ENCODE data around the gene SLC35B2. TPM values are rescaled to one million over a fixed set of nuclear protein-coding genes. Genes with fewer than 3 reads are reported as not detected.

SLC35B2 gene
- total RNA-seq = 10 to 100 TPM; 42.7 to 52.2 TPM

DNA sequence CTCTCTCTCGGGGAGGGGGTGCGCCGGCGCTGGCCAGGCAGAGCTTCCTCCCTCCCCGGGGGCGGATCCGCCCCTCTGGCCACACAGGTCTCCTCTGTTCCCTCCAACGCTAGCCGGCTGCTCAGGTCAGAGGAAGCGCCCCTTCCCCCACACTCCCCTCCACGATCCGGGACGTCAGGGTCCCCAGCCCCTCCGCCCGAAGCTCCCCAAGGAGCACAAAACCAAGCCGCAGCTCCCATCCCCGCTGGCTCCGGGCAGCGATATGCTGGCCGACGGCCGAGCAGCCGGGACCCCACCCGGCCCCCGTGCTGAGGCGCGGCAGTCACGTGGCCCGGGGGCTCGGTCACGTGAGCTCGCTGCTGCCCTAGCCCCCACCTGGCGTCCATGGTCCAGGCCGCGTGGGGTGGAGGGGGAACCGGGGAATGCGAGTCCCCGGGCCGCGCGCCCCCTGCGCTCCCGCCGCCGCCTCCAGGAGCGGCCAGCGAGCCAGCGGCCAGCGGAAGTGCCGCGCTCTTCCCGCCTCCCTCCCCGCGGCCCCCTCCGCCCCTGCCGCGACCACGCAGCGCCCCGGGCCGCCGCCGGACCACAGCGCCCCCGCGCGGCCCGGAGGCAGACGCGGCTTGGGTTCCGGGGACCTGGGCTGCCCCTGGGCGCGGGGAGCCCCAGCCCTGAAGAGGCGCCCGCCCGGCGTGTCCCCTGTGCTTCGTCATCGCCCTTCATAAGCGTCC is at the start of gene SLC35B2:
Gene SLC35B2, minus strand, starts transcription at position 504 of the 728 bp plus-strand sequence. Its CDS starts 118 bp downstream, at position 386.
- Histone ChIP-seq H3K36me3 (peaks cover 17% of the 10 kb centered on the region), H3K27me3 (no peaks in the 10 kb centered on the region), H3K27ac (peak within 1 kb of the TSS; percentile 87), H3K9ac (ENCODE audit: low read depth in 2 of 2, low read length in 2 of 2) (peak within 1 kb of the TSS; percentile 88), H3K4me1 (peaks cover 13% of the 10 kb centered on the region), H3K9me3 (no peaks in the 10 kb centered on the region), H3K4me3 (peak within 1 kb of the TSS; percentile 78)
- intact Hi-C loops (cut with DNase I) = no loop called here
- peak; percentile 74 for DNase-seq
- TF ChIP-seq, protein P1, sequence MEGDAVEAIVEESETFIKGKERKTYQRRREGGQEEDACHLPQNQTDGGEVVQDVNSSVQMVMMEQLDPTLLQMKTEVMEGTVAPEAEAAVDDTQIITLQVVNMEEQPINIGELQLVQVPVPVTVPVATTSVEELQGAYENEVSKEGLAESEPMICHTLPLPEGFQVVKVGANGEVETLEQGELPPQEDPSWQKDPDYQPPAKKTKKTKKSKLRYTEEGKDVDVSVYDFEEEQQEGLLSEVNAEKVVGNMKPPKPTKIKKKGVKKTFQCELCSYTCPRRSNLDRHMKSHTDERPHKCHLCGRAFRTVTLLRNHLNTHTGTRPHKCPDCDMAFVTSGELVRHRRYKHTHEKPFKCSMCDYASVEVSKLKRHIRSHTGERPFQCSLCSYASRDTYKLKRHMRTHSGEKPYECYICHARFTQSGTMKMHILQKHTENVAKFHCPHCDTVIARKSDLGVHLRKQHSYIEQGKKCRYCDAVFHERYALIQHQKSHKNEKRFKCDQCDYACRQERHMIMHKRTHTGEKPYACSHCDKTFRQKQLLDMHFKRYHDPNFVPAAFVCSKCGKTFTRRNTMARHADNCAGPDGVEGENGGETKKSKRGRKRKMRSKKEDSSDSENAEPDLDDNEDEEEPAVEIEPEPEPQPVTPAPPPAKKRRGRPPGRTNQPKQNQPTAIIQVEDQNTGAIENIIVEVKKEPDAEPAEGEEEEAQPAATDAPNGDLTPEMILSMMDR (IDR thresholded peaks at IDR 0.05) = peak; percentile 48

GRCh38 chr6:44306710-44307109 is 49.4 kb upstream of the SLC35B2 start:
- TF ChIP-seq, protein P1 (IDR thresholded peaks at IDR 0.05) = no peak
- H3K9me3 ChIP-seq = no peaks in the 10 kb centered on the region
- H3K4me3 ChIP-seq = no peak overlapping the region
- no peak for DNase-seq
- H3K4me1 ChIP-seq = no peaks in the 10 kb centered on the region
- H3K27me3 ChIP-seq = no peaks in the 10 kb centered on the region
- intact Hi-C loops (cut with DNase I) = no loop called here
- H3K36me3 ChIP-seq = no peaks in the 10 kb centered on the region
- no peak overlapping the region for H3K9ac ChIP-seq (ENCODE audit: low read depth in 2 of 2, low read length in 2 of 2)
- no peak overlapping the region for H3K27ac ChIP-seq

GRCh38 chr6:44305200-44305725 is 47.9 kb upstream of the SLC35B2 start:
- no peak overlapping the region for H3K27ac ChIP-seq
- H3K4me1 ChIP-seq = no peaks in the 10 kb centered on the region
- H3K36me3 ChIP-seq = no peaks in the 10 kb centered on the region
- intact Hi-C loops (cut with DNase I) = loop anchor here (2.0 kb wide), 1 partner anchor 36 kb away; no protein-coding TSS in a partner anchor
- no peak for DNase-seq
- no peak overlapping the region for H3K9ac ChIP-seq (ENCODE audit: low read depth in 2 of 2, low read length in 2 of 2)
- H3K27me3 ChIP-seq = no peaks in the 10 kb centered on the region
- TF ChIP-seq, protein P1 (IDR thresholded peaks at IDR 0.05) = no peak
- H3K9me3 ChIP-seq = no peaks in the 10 kb centered on the region
- H3K4me3 ChIP-seq = no peak overlapping the region

- Histone ChIP-seq H3K4me3 (no peak overlapping the region), H3K27me3 (no peaks in the 10 kb centered on the region), H3K4me1 (no peaks in the 10 kb centered on the region), H3K36me3 (no peaks in the 10 kb centered on the region), H3K9ac (ENCODE audit: low read depth in 2 of 2, low read length in 2 of 2) (no peak overlapping the region), H3K9me3 (no peaks in the 10 kb centered on the region), H3K27ac (no peak overlapping the region)
- intact Hi-C loops (cut with DNase I) = loop anchor here (2.0 kb wide), 1 partner anchor 36 kb away; no protein-coding TSS in a partner anchor
- TF ChIP-seq, protein P1 (IDR thresholded peaks at IDR 0.05) = peak; percentile 72
- DNase-seq = no peak
Observed at GRCh38 chr6:44304282-44305199, 47.2 kb upstream of the SLC35B2 start.

GRCh38 chr6:44303842-44304241 is 46.5 kb upstream of the SLC35B2 start:
- Histone ChIP-seq H3K4me3 (no peak overlapping the region), H3K9me3 (no peaks in the 10 kb centered on the region), H3K4me1 (no peaks in the 10 kb centered on the region), H3K27me3 (no peaks in the 10 kb centered on the region), H3K9ac (ENCODE audit: low read depth in 2 of 2, low read length in 2 of 2) (no peak overlapping the region), H3K27ac (no peak overlapping the region), H3K36me3 (no peaks in the 10 kb centered on the region)
- TF ChIP-seq, protein P1 (IDR thresholded peaks at IDR 0.05) = no peak
- DNase-seq = no peak
- intact Hi-C loops (cut with DNase I) = loop anchor here (2.0 kb wide), 1 partner anchor 35 kb away; no protein-coding TSS in a partner anchor

All from colonic mucosa (tissue), 4 donors.